Ammon's horn (tissue), 1 donor: ENCODE data around the gene CILP2.

Experiments used
- DNase-seq: peaks from one replicate; pipeline ENCODE4 v3.0.0-alpha.2; 2016; ENCODE audit warnings: low spot score

CILP2 gene

DNA sequence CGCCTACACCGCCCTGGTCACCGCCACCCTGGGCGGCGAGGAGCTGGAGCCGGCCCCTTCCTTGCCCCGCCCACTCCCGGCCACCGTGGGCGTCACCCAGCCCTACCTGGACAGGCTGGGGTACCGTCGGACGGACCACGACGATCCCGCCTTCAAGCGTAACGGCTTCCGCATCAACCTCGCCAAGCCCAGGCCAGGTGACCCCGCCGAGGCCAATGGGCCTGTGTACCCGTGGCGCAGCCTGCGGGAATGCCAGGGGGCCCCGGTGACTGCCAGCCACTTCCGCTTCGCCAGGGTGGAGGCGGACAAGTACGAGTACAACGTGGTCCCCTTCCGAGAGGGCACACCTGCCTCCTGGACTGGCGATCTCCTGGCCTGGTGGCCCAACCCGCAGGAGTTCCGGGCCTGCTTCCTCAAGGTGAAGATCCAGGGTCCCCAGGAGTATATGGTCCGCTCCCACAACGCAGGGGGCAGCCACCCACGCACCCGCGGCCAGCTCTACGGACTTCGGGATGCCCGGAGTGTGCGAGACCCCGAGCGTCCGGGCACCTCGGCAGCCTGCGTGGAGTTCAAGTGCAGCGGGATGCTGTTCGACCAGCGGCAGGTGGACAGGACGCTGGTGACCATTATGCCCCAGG lies 7.0 kb downstream of the CILP2 start:
- no peak for DNase-seq

GRCh38 chr19:19545707-19546106 lies 7.6 kb downstream of the CILP2 start:
- DNase-seq, result no peak

GRCh38 chr19:19546751-19547162 lies 8.7 kb downstream of the CILP2 start:
- DNase-seq, result no peak

DNA sequence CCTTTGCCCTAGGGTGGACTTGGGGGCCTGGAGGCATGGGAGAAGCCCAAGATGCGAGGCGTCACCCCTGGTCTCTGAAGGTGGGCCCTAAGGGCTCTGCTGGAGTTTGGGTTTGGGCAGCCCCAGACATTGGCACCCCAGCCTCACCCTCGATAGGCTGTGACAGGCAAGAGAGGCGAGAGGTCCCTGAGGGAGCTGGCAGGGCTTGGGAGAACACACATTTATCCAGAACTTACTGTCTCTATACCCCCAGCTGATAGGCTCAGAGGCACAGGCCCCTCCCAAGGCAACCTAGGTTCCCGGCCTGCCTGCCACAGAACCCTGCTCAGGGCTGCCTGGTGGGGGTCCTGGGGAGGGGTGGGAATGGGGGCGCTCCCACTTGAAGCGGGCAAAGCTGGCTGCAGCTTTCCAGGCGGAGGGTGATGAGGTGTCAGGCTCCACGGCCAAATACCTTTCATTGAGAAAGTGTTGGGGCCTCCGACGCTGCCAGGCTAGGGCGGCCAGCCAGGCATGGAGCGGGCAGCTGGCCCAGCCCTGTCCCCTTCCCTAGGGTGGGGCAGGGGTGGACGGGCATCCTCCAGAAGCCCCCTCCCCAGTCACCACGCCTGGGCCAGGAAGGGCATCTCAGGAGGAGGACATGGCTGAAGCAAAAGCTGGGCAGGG lies 9.7 kb downstream of the CILP2 start:
- no peak for DNase-seq

- DNase-seq, result no peak
Observed at GRCh38 chr19:19548915-19549759, 11.1 kb downstream of the CILP2 start.

GRCh38 chr19:19549804-19550464 lies 11.9 kb downstream of the CILP2 start:
- no peak for DNase-seq

DNA sequence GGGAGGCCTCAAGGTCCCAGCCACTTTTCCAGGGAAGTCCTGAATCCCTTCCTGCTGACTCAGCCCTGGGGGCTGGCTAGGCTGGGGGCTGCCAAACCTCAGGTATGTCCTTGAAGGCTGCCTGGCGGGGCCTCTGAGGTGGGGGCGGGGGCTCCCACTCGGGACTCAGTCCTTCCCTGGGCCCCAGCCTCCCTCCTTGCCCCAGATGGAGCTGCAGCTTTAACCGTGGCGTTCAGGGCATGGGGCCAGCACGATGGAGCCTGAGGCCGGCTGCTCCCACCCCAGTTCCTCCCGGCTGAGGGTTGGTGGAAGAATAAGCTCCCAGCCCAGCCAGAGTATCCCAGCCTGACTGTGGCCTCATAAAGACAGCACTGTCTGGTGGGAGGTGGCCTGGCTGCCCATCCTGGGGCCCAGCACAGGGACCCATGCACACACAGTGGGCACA lies 12.4 kb downstream of the CILP2 start:
- no peak for DNase-seq

GRCh38 chr19:19550972-19551852 lies 13.1 kb downstream of the CILP2 start:
- no peak for DNase-seq

GRCh38 chr19:19551853-19552192 lies 13.8 kb downstream of the CILP2 start:
- DNase-seq, result no peak

- DNase-seq, result no peak
Observed at GRCh38 chr19:19552798-19553197, 14.7 kb downstream of the CILP2 start.

- DNase-seq, result no peak
Observed at GRCh38 chr19:19553670-19554069, 15.6 kb downstream of the CILP2 start.

DNA sequence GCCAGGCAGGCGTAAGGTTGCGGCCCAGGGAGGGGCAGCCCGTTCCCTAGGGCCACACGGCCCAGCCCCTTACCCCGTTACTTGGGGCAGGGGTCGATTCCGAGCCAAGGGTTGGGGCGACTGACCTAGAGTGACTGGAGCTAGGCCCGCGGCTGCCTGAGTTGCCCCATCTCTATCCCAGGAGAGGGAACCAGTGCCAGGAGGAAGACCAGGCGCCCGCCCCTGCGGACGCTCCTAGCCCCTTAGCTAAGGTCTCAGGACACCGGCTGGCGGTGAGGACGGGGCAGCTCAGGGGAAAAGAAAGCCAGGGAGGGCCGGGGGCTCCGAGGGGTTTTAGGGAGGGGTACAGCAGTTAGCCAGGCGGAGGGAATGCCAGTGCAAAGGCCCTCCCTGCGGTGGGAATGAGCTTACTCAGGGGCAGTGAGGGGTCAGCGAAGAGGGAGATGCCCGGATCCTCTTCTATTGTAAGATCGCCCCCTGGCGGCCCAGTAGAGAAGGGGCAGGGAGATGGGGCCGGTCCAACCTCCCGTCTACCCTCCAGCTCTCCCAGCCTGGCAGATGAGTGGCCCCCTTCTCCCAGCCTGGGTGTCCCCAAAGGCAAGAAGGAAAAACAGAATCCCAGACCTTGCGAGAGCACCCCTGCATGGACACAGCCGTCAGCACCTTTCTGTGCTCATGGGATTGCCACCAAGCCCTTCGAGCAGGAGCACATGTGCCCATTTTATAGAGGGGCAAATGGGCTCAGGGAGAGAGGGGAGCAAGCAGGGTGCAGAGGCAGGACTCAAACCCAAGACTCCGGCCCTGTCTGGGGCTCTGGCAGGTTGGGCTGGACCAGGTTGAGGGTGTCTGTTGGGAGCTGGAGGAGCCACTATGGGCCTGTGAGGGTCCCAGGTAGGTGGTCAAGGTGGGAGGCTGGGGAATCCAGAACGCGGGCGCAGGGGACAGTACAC lies 16.3 kb downstream of the CILP2 start:
- DNase-seq, result no peak

DNA sequence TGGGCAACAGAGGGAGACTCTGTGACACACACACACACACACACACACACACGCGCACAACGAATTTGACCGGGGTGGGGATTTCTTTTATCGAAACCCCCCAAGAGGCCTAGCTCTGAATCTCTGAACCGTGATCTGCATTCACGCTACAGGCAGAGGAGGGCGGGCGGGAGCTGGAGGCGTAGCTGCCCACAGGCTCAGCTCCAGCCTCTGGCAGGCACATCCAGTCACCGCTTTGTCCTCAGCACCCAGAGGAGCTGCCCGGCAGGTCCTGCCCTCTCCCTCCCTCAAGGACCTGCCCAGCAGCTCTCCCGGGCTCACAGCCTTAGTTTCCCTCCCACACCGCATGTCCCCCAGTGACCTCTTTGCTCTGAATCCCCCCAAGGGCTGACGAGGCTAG lies 20.0 kb downstream of the CILP2 start:
- no peak for DNase-seq

DNA sequence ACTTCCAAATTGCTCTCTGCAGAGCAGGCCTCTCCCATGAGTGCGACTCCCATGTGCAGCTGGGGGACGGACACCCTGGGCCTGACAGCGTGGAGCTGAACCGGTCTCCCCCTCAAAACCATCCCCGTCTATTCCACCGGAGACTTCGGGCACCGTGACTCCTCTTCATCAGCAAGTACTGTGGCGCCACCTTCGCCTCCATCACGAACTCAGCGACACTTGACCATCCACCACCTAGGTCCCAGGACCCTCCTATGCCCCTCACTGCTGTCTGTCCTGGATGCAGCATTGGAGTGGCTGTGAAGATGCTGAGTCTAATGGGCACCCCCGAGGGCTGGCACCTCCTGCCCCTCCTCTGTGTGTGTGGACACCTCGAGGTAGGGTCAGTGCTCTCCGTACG lies 20.6 kb downstream of the CILP2 start:
- no peak for DNase-seq

GRCh38 chr19:19559931-19560330 lies 21.9 kb downstream of the CILP2 start:
- DNase-seq, result no peak

DNA sequence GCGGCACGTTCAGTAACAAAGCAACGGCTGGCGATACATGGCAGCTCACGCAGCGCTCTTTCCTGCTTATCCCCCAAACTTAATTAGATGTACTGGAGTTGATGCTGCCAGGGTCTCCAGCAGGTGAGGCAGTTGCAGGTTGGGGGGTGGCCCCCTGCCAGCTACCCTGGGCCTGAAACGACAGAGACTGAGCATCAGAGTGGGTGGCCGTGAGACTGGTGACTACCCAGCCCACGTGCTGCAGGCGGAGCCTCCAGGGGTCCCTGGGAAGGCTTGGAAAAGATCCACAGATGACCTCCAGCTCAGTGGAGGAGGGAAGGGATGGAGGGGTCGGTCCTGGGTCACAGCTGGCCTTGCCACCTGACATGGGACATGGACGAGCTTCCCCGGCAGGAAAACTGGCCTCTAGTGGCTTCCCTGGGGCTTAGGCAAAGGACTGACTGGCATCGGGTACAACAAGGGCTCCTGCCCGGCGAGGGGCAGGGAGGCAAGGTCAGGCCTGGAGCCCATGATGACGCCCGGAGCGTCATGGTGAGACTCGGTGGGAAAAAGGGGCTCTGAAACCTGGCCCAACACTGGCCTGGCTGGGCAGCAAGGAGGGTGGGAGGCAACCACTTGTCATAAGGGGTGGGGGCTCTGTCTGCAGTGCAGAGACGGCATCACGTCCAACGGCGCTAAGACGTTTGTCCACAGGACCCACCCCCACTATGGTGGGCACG lies 24.0 kb downstream of the CILP2 start:
- no peak for DNase-seq

DNA sequence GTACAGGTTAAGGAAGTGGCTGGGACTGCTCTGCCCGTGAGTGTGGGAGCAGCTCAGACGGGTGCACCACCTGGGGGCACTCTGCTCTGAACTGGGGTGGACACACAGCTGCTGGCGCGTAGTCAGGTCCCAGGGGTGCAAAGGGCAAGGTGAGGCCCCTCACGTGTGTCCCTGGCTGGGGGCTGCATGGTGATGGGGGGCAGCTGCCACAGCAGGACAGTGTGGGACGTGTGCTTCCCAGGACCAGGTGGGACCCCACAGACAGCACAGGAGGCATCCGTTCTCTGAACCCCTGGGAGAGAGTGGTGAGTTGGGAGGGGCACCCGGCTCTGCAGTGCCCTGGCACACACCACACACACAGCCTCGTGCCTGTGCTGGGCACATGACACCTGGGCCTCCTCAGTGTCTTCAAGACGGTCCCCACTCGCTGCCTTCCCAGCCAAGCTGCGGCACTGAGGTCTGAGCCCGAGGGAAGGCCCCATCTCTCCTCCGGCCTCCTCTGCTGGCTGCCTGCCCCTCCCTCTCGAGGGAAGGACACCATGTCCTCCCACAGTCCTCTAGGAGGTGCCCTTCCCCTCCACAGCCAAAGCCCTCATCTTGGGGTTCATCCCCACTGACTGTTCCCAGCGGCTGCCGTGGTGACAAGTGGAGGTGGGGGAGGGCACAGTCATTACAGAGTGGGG lies 24.7 kb downstream of the CILP2 start:
- no peak for DNase-seq

DNA sequence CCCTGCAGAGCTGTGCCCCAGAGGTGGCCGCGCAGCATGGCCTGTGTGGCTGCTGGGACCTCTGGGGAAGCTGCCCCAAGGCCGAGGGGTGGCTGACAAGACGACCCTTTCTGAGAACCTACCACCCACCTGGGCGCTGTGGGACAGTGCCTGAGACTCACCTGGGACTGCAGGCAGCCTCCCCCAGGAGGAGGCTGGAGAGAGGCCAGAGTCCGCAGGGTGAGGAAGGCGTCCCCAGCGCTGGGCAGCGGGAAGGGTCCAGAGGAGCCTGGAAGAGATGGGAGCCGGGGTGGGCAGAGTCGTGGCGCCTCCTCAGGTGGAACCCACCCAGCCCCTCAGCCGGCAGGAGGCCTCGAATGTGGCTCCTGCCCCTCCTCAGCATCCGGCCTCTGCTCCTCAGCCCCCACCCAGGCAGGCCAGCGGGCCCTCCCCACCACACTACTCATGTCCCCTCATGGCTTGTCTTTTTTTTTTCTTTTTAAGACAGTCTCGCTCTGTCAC lies 25.3 kb downstream of the CILP2 start:
- DNase-seq, result no peak

DNA sequence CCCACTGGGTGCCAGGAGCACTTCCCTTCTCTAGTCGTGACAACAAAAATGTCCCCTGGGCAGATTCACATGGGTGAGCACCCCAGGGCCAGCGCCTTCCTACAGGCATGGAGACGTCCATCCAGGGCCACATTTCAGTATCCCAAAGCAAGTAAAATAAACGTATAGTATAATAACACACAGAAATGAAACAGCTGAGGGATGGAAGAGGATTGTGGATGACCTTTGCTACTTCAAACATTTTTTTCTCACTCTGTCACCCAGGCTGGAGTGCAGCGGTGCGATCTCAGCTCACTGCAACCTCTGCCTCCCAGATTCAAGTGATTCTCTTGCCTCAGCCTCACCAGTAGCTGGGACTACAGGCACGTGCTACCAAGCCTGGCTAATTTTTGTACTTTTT lies 28.2 kb downstream of the CILP2 start:
- no peak for DNase-seq
